H9 (cell line): ENCODE data around the gene CCDC13. TPM values are rescaled to one million over a fixed set of nuclear protein-coding genes. Genes with fewer than 3 reads are reported as not detected.

Experiments
- DNase-seq: peaks from one replicate; pipeline ENCODE4 v3.0.0-alpha.2; 2017
- H2AFZ ChIP-seq: one replicate; pipeline ENCODE4 v1.6.1; 2013; ENCODE audit warnings: mild to moderate bottlenecking, low read length, control low read depth, moderate library complexity
- H2AK5ac ChIP-seq: 2 replicates; pipeline ENCODE4 v1.6.1; 2013; ENCODE audit warnings: low read length, control low read depth, mixed read lengths; ENCODE audit not compliant: insufficient read length
- H2BK120ac ChIP-seq: one replicate; pipeline ENCODE4 v1.6.1; 2013; ENCODE audit warnings: low read depth, mild to moderate bottlenecking, low read length, control low read depth, inconsistent platforms; ENCODE audit not compliant: poor library complexity, severe bottlenecking
- H2BK12ac ChIP-seq: 2 replicates; pipeline ENCODE4 v1.6.1; 2013; ENCODE audit warnings: low read length, control low read depth, mixed read lengths, low read depth; ENCODE audit not compliant: insufficient read length
- H2BK15ac ChIP-seq: 2 replicates; pipeline ENCODE4 v1.6.1; 2013; ENCODE audit warnings: low read depth, low read length, control low read depth
- H2BK20ac ChIP-seq: one replicate; pipeline ENCODE4 v1.6.1; 2013; ENCODE audit warnings: low read depth, mild to moderate bottlenecking, low read length, control low read depth, inconsistent platforms; ENCODE audit not compliant: poor library complexity, severe bottlenecking
- H2BK5ac ChIP-seq: 2 replicates; pipeline ENCODE4 v1.6.1; 2013; ENCODE audit warnings: low read length, control low read depth, mixed read lengths; ENCODE audit not compliant: insufficient read length
- H3K14ac ChIP-seq: 2 replicates; pipeline ENCODE4 v1.6.1; 2013; ENCODE audit warnings: low read length, control low read depth; ENCODE audit not compliant: insufficient read depth
- H3K18ac ChIP-seq: 2 replicates; pipeline ENCODE4 v1.6.1; 2013; ENCODE audit warnings: low read depth, mild to moderate bottlenecking, mixed read lengths, low read length, control low read depth; ENCODE audit not compliant: insufficient read length
- H3K23ac ChIP-seq: 2 replicates; pipeline ENCODE4 v1.6.1; 2013; ENCODE audit warnings: low read length, control low read depth, mixed read lengths, low read depth; ENCODE audit not compliant: insufficient read length
- H3K23me2 ChIP-seq: 2 replicates; pipeline ENCODE4 v1.6.1; 2013; ENCODE audit warnings: low read depth, mild to moderate bottlenecking, mixed read lengths, low read length, control low read depth; ENCODE audit not compliant: insufficient read length, poor library complexity, severe bottlenecking
- H3K27ac ChIP-seq: 2 replicates; pipeline ENCODE4 v1.5.1; 2013; ENCODE audit warnings: low read length, control low read depth, mixed read lengths, low read depth; ENCODE audit not compliant: insufficient read length
- H3K27me3 ChIP-seq: 2 replicates; pipeline ENCODE4 v1.6.1; 2013; ENCODE audit warnings: low read length, control low read depth, inconsistent platforms; ENCODE audit not compliant: insufficient read depth
- H3K4ac ChIP-seq: 2 replicates; pipeline ENCODE4 v1.6.1; 2013; ENCODE audit warnings: low read depth, mild to moderate bottlenecking, control low read depth, inconsistent platforms, low read length, moderate library complexity
- H3K4me1 ChIP-seq: 2 replicates; pipeline ENCODE4 v1.6.1; 2013; ENCODE audit warnings: low read length, control low read depth, inconsistent platforms; ENCODE audit not compliant: insufficient read depth
- H3K4me2 ChIP-seq: 2 replicates; pipeline ENCODE4 v1.6.1; 2013; ENCODE audit warnings: low read length, control low read depth, mixed read lengths; ENCODE audit not compliant: insufficient read length, insufficient read depth
- H3K56ac ChIP-seq: 2 replicates; pipeline ENCODE4 v1.6.1; 2013; ENCODE audit warnings: low read depth, mild to moderate bottlenecking, mixed read lengths, low read length, control low read depth; ENCODE audit not compliant: insufficient read length
- H3K79me1 ChIP-seq: 2 replicates; pipeline ENCODE4 v1.6.1; 2013; ENCODE audit warnings: low read depth, mild to moderate bottlenecking, moderate library complexity, low read length, control low read depth, inconsistent platforms; ENCODE audit not compliant: insufficient read depth, poor library complexity, severe bottlenecking
- H3K79me2 ChIP-seq: 2 replicates; pipeline ENCODE4 v1.6.1; 2013; ENCODE audit warnings: low read length, control low read depth, inconsistent platforms; ENCODE audit not compliant: insufficient read depth
- H3K9ac ChIP-seq: 2 replicates; pipeline ENCODE4 v1.6.1; 2013; ENCODE audit warnings: low read length, control low read depth, mixed read lengths; ENCODE audit not compliant: insufficient read length; ENCODE audit errors: extremely low read depth
- H3K9me3 ChIP-seq: one replicate; pipeline ENCODE4 v1.6.1; 2013; ENCODE audit warnings: low read depth, low read length, inconsistent platforms; ENCODE audit not compliant: control insufficient read depth
- H3T11ph ChIP-seq: one replicate; pipeline ENCODE4 v1.6.1; 2013; ENCODE audit warnings: mild to moderate bottlenecking, low read length, control low read depth, inconsistent platforms
- H4K20me1 ChIP-seq: one replicate; pipeline ENCODE4 v1.6.1; 2013; ENCODE audit not compliant: control insufficient read depth, insufficient read length, insufficient read depth
- H4K5ac ChIP-seq: 2 replicates; pipeline ENCODE4 v1.6.1; 2013; ENCODE audit warnings: low read depth, mild to moderate bottlenecking, mixed read lengths, low read length, control low read depth; ENCODE audit not compliant: insufficient read length
- H4K8ac ChIP-seq: replicated peaks from 2 replicates; pipeline ENCODE4 v1.6.1; 2013; ENCODE audit warnings: low read length, control low read depth, mixed read lengths, low read depth; ENCODE audit not compliant: insufficient read length
- H4K91ac ChIP-seq: 2 replicates; pipeline ENCODE4 v1.6.1; 2013; ENCODE audit warnings: low read depth, mild to moderate bottlenecking, moderate library complexity, mixed read lengths, low read length, control low read depth; ENCODE audit not compliant: insufficient read length
- H3K27ac Mint-ChIP-seq, 3 experiments: 2 replicates in 2 of 3; 3 replicates in 1 of 3; pipeline ENCODE4 v1.8.0; 2020 to 2021; ENCODE audit warnings: mixed read lengths in 3 of 3, mild to moderate bottlenecking in 1 of 3, moderate library complexity in 1 of 3
- H3K27me3 Mint-ChIP-seq: 2 replicates; pipeline ENCODE4 v1.8.0; 2021; ENCODE audit warnings: low read depth, mild to moderate bottlenecking, moderate library complexity, mixed read lengths
- H3K36me3 Mint-ChIP-seq, 3 experiments: 2 replicates in 2 of 3; 3 replicates in 1 of 3; pipeline ENCODE4 v1.8.0; 2020 to 2021; ENCODE audit warnings: low read depth in 3 of 3, mixed read lengths in 3 of 3; ENCODE audit not compliant: insufficient read depth in 1 of 3
- H3K4me1 Mint-ChIP-seq, 2 experiments: 2 replicates each; pipeline ENCODE4 v1.8.0; 2020; ENCODE audit warnings: mixed read lengths in 2 of 2
- H3K4me3 Mint-ChIP-seq, 2 experiments: 2 replicates in 1 of 2; 3 replicates in 1 of 2; pipeline ENCODE4 v1.8.0; 2020 to 2021; ENCODE audit warnings: mild to moderate bottlenecking in 2 of 2, mixed read lengths in 2 of 2, moderate library complexity in 1 of 2
- H3K9me3 Mint-ChIP-seq, 2 experiments: 2 replicates in 1 of 2; 3 replicates in 1 of 2; pipeline ENCODE4 v1.8.0; 2020; ENCODE audit warnings: mild to moderate bottlenecking in 2 of 2, mixed read lengths in 2 of 2, moderate library complexity in 1 of 2
- WGBS: extraction: QIAGEN DNeasy Blood & Tissue Kit; methylation state at CpG from one replicate; pipeline ENCODE4 v1.1.7; 2013; ENCODE audit warnings: missing lambda C conversion rate, low lambda C conversion rate, mixed read lengths; ENCODE audit not compliant: insufficient read length; ENCODE audit errors: extremely low coverage; 5-methylcytosine and 5-hydroxymethylcytosine counted together
- total RNA-seq: library from RNA; stranded (reverse); gene quantifications from 2 replicates; pipeline ENCODE4 v1.2.1, GENCODE V29; 2021
- TF ChIP-seq, protein P1 (sequence below): fragments of 200-600 bp; sonication (generic); conservative IDR thresholded peaks from 3 replicates; pipeline ENCODE4 v1.8.0; 2021; ENCODE audit warnings: antibody characterized with exemption, mild to moderate bottlenecking

Gene CCDC13
- total RNA-seq, 1 experiment from 2014 or later = not detected

DNA sequence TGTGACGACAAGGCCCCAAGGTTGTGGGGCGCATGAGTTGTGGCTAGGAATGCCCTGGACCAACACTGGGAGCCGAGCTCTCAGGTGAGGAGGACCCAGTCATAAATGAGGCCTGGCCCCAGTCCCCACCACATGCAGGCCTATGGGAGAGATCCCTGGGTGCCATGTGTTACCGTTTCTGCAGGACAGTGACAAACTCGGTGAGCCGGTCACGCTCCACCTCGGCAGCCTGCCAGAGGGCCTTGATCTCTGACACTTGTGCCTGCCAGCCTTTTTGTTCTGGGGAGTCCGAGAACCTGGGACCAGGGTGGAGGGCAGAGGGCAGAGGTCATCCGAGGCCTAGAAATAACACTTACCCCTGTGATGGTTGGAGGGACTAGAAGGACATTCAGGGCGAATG lies 42.8 kb downstream of the CCDC13 start:
- Mint-ChIP-seq H3K27me3 (peaks cover 5% of the 10 kb centered on the region), H3K9me3 (no peaks in the 10 kb centered on the region), H3K4me1 (peaks cover 42 to 43% of the 10 kb centered on the region in 2 experiments), H3K27ac (no peak overlapping the region), H3K36me3 (no peaks in the 10 kb centered on the region), H3K4me3 (no peak overlapping the region)
- TF ChIP-seq, protein P1, sequence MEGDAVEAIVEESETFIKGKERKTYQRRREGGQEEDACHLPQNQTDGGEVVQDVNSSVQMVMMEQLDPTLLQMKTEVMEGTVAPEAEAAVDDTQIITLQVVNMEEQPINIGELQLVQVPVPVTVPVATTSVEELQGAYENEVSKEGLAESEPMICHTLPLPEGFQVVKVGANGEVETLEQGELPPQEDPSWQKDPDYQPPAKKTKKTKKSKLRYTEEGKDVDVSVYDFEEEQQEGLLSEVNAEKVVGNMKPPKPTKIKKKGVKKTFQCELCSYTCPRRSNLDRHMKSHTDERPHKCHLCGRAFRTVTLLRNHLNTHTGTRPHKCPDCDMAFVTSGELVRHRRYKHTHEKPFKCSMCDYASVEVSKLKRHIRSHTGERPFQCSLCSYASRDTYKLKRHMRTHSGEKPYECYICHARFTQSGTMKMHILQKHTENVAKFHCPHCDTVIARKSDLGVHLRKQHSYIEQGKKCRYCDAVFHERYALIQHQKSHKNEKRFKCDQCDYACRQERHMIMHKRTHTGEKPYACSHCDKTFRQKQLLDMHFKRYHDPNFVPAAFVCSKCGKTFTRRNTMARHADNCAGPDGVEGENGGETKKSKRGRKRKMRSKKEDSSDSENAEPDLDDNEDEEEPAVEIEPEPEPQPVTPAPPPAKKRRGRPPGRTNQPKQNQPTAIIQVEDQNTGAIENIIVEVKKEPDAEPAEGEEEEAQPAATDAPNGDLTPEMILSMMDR = no peak
- Histone ChIP-seq H3K27ac (no peak overlapping the region), H3K4me2 (no peak overlapping the region), H3K79me1 (no peaks in the 10 kb centered on the region), H4K8ac (no peak overlapping the region), H3K23ac (no peak overlapping the region), H3K4me1 (peaks cover 5% of the 10 kb centered on the region; the same call in 1 of the 2 replicates), H2BK15ac (no peak overlapping the region), H4K20me1 (no peaks in the 10 kb centered on the region), H3K9me3 (no peaks in the 10 kb centered on the region), H2BK20ac (no peak overlapping the region), H2AFZ (no peak overlapping the region), H2BK5ac (no peak overlapping the region), H3K56ac (no peak overlapping the region), H2AK5ac (no peak overlapping the region), H3K23me2 (no peaks in the 10 kb centered on the region), H3K18ac (no peak overlapping the region), H3T11ph (no peak overlapping the region), H3K27me3 (no peaks in the 10 kb centered on the region), H2BK12ac (no peak overlapping the region), H4K5ac (no peak overlapping the region), H2BK120ac (no peak overlapping the region), H3K14ac (no peak overlapping the region), H3K9ac (no peak overlapping the region), H4K91ac (no peak overlapping the region), H3K79me2 (no peaks in the 10 kb centered on the region), H3K4ac (no peak overlapping the region)
- WGBS = no CpG with 5 or more reads among the region's 11 CpGs
- DNase-seq = peak; percentile 19
